ENCODE results near the gene TOX2. TPM values are rescaled to one million over a fixed set of nuclear protein-coding genes. Genes with fewer than 3 reads are reported as not detected.

The TOX2 gene
- total and polyA plus RNA-seq, 2 of the 8 experiments (the other 6 are each of a cell fraction or from before 2014, with no cell fraction given): 1.8 to 3.4 TPM

DNA sequence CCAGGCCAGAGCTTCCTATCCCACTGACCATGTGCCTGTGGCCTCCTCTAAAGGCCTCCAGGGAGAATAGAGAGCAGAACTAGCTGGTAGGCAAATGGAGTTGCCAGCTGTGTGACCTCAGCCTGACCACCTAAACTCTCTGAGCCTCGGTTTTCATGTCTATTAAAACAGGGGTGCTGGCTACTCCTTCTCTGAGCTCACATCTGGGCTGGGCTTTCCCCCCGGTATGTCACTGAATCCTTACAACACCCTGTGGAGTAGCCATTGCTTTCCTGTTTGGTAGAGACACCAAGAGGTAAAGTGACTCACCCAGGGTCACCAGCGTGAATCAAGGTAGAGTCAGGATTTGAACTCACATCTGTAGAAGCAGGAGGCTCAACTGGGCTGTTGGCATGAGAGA is 140.2 kb downstream of the TOX2 start:
- Histone ChIP-seq H2BK15ac (ENCODE audit: low read length) (no peak overlapping the region), H4K5ac (ENCODE audit: insufficient read length, low read depth, low read length) (no peak overlapping the region), H4K8ac (ENCODE audit: extremely low read depth, insufficient read depth, low read length) (no peak overlapping the region), H3K9me3 (ENCODE audit: insufficient read depth in 2 of 2, low read depth in 1 of 2, low read length in 1 of 2) (peaks cover 0 to 5% of the 10 kb centered on the region in 2 experiments; a peak in 1 of 4 replicates), H2BK5ac (ENCODE audit: low read depth, low read length) (no peak overlapping the region), H2AFZ (ENCODE audit: low read length) (no peak overlapping the region), H3K4me2 (ENCODE audit: insufficient read depth in 1 of 2, low read depth in 2 of 2, low read length in 2 of 2) (no peak overlapping the region), H4K20me1 (replicated peaks in 1 of 2; ENCODE audit: control insufficient read depth in 1 of 2, insufficient read depth in 2 of 2, low read length in 2 of 2) (no peaks in the 10 kb centered on the region), H3K79me2 (ENCODE audit: control insufficient read depth in 1 of 2, insufficient read depth in 2 of 2, low read length in 2 of 2) (no peaks in the 10 kb centered on the region), H2BK120ac (replicated peaks; ENCODE audit: low read depth, low read length) (no peak overlapping the region), H3K4me3 (ENCODE audit: extremely low read depth in 1 of 4, insufficient read depth in 2 of 4, low read depth in 3 of 4, low read length in 4 of 4) (no peak overlapping the region), H3K23me2 (ENCODE audit: low read depth, low read length) (no peaks in the 10 kb centered on the region), H3K79me1 (ENCODE audit: low read depth, low read length) (no peaks in the 10 kb centered on the region), H2AK5ac (ENCODE audit: low read depth, low read length) (no peak overlapping the region), H3K14ac (ENCODE audit: insufficient read length) (no peak overlapping the region), H2BK20ac (ENCODE audit: low read length) (no peak overlapping the region), H3K27ac (ENCODE audit: low read depth, low read length) (no peak overlapping the region), H3K27me3 (replicated peaks in 1 of 4; ENCODE audit: control insufficient read depth in 3 of 4, extremely low read depth in 1 of 4, insufficient read depth in 3 of 4, low read length in 3 of 4) (no peaks in the 10 kb centered on the region), H3K18ac (ENCODE audit: extremely low read depth, low read length) (no peak overlapping the region), H3K23ac (ENCODE audit: insufficient read length) (no peak overlapping the region), H3K9ac (replicated peaks in 1 of 4; ENCODE audit: extremely low read depth in 1 of 4, low read depth in 3 of 4, low read length in 3 of 4) (no peak overlapping the region), H3K56ac (replicated peaks; ENCODE audit: insufficient read length, low read depth, low read length) (no peak overlapping the region), H2BK12ac (ENCODE audit: low read depth, low read length) (no peak overlapping the region), H3K36me3 (ENCODE audit: control insufficient read depth in 2 of 4, insufficient read depth in 4 of 4, low read length in 3 of 4) (no peaks in the 10 kb centered on the region; a peak in 1 of 8 replicates), H4K91ac (replicated peaks; ENCODE audit: insufficient read length, low read length) (no peak overlapping the region), H3K4ac (replicated peaks; ENCODE audit: insufficient read length, low read depth, low read length) (no peak overlapping the region), H3K4me1 (replicated peaks in 1 of 4; ENCODE audit: control insufficient read depth in 3 of 4, insufficient read depth in 4 of 4, low read length in 3 of 4) (no peaks in the 10 kb centered on the region)
- no peak for TF ChIP-seq RBBP5 (IDR thresholded peaks at IDR 0.05; ENCODE audit: borderline replicate concordance, low read depth, low read length)
- no peak for TF ChIP-seq TAF1 (IDR thresholded peaks at IDR 0.05; ENCODE audit: low read depth, low read length)
- TF ChIP-seq HDAC2 (IDR thresholded peaks at IDR 0.05; ENCODE audit: borderline replicate concordance in 1 of 2, low read depth in 2 of 2, low read length in 2 of 2): no peak
- no peak for TF ChIP-seq SRF (IDR thresholded peaks at IDR 0.05; ENCODE audit: low read depth, low read length)
- no peak for TF ChIP-seq SAP30 (IDR thresholded peaks at IDR 0.05; ENCODE audit: insufficient read depth, insufficient replicate concordance, low read length)
- TF ChIP-seq, protein P1, sequence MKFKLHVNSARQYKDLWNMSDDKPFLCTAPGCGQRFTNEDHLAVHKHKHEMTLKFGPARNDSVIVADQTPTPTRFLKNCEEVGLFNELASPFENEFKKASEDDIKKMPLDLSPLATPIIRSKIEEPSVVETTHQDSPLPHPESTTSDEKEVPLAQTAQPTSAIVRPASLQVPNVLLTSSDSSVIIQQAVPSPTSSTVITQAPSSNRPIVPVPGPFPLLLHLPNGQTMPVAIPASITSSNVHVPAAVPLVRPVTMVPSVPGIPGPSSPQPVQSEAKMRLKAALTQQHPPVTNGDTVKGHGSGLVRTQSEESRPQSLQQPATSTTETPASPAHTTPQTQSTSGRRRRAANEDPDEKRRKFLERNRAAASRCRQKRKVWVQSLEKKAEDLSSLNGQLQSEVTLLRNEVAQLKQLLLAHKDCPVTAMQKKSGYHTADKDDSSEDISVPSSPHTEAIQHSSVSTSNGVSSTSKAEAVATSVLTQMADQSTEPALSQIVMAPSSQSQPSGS (IDR thresholded peaks at IDR 0.05; ENCODE audit: low read length): no peak
- ChIA-PET CTCF (ENCODE audit: partially characterized antibody) (interaction anchor here (0.9 to 7.8 kb wide), 5 partner anchors 26 to 304 kb away, joined by 3 to 98 read pairs (median 4); no protein-coding TSS in a partner anchor), POLR2A (ENCODE audit: partially characterized antibody) (no interaction called here)
- DNase-seq (ENCODE audit: low read depth in 1 of 2, low spot score in 2 of 2) (no peak), FAIRE-seq (no peak)
- 97% methylated on average over 3 of the region's 3 CpGs; no CpG with 5 or more reads in 1 of the 2 experiments for WGBS, 2 experiments (ENCODE audit: extremely low coverage in 1 of 2, insufficient coverage in 1 of 2, insufficient read length in 1 of 2, insufficient replicate concordance in 2 of 2, low coverage in 1 of 2, low lambda C conversion rate in 2 of 2, missing lambda C conversion rate in 1 of 2)

Data from H1 (cell line).